ENCODE data around the gene DPH3. TPM values are rescaled to one million over a fixed set of nuclear protein-coding genes. Genes with fewer than 3 reads are reported as not detected.

DPH3 gene
- total and polyA plus RNA-seq, 2 donors (not counting 3 experiments of a cell fraction or from before 2014, with no cell fraction given) = 7.7 to 28.7 TPM

DNA sequence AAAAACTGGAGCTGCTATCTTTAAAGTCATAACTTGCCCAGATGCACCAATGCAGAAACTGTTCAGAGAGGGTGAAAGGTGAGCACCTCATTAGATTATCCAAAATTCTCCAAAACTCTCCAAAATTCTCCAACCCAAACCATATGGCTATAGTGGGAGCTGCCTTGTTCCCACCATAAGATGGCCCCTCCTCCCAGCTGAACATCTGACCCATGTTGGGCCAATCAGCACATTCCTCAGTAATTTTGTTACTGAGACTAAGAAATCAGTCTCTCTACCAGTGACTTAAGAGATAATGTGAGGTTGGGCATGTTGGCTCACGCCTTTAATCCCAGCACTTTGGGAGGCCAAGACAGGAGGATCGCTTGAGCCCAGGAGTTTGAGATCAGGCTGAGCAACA is 32.8 kb downstream of the DPH3 start:
- TF ChIP-seq, protein P1, sequence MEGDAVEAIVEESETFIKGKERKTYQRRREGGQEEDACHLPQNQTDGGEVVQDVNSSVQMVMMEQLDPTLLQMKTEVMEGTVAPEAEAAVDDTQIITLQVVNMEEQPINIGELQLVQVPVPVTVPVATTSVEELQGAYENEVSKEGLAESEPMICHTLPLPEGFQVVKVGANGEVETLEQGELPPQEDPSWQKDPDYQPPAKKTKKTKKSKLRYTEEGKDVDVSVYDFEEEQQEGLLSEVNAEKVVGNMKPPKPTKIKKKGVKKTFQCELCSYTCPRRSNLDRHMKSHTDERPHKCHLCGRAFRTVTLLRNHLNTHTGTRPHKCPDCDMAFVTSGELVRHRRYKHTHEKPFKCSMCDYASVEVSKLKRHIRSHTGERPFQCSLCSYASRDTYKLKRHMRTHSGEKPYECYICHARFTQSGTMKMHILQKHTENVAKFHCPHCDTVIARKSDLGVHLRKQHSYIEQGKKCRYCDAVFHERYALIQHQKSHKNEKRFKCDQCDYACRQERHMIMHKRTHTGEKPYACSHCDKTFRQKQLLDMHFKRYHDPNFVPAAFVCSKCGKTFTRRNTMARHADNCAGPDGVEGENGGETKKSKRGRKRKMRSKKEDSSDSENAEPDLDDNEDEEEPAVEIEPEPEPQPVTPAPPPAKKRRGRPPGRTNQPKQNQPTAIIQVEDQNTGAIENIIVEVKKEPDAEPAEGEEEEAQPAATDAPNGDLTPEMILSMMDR (IDR thresholded peaks at IDR 0.05; ENCODE audit: extremely low read depth in 1 of 2, insufficient read depth in 1 of 2, low read depth in 1 of 2, low read length in 2 of 2) = no peak
- no peak for TF ChIP-seq POLR2AphosphoS5 (IDR thresholded peaks at IDR 0.05; ENCODE audit: insufficient read depth, low read depth, low read length)
- TF ChIP-seq, protein P2, sequence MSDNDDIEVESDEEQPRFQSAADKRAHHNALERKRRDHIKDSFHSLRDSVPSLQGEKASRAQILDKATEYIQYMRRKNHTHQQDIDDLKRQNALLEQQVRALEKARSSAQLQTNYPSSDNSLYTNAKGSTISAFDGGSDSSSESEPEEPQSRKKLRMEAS (IDR thresholded peaks at IDR 0.05; ENCODE audit: insufficient read depth, insufficient read length) = no peak
- TF ChIP-seq FOS (IDR thresholded peaks at IDR 0.05; ENCODE audit: borderline replicate concordance, insufficient read depth, low read length) = no peak
- no peak for TF ChIP-seq JUN (IDR thresholded peaks at IDR 0.05; ENCODE audit: borderline replicate concordance, insufficient read depth, insufficient read length, low read depth)
- no peak for TF ChIP-seq GATA2 (IDR thresholded peaks at IDR 0.05; ENCODE audit: insufficient read depth, insufficient read length, low read depth, low read length)
- no peak for TF ChIP-seq MYC (IDR thresholded peaks at IDR 0.05; ENCODE audit: low read depth, low read length)
- TF ChIP-seq EZH2 (IDR thresholded peaks at IDR 0.05; ENCODE audit: borderline replicate concordance, low read depth, low read length, severe bottlenecking) = no peak
- no peak for TF ChIP-seq POLR2A (IDR thresholded peaks at IDR 0.05; ENCODE audit: low read depth, low read length)
- Histone ChIP-seq H4K20me1 (replicated peaks; ENCODE audit: control insufficient read depth, extremely low read depth, insufficient read depth, low read length) (no peaks in the 10 kb centered on the region), H3K4me2 (ENCODE audit: insufficient read depth, low read length) (no peak overlapping the region), H3K27ac (ENCODE audit: insufficient read depth, low read depth, low read length) (no peak overlapping the region), H3K4me3 (replicated peaks in 1 of 3; ENCODE audit: insufficient read depth in 1 of 3, low read depth in 1 of 3, low read length in 3 of 3) (no peak overlapping the region), H3K9me1 (replicated peaks; ENCODE audit: control insufficient read depth, extremely low read depth, insufficient read depth, low read length) (no peaks in the 10 kb centered on the region), H3K9ac (replicated peaks; ENCODE audit: extremely low read depth, insufficient read depth, low read length) (no peak overlapping the region), H3K9me3 (replicated peaks; ENCODE audit: control insufficient read depth, insufficient read depth, low read length) (no peaks in the 10 kb centered on the region), H3K36me3 (ENCODE audit: control insufficient read depth in 2 of 2, extremely low read depth in 1 of 2, insufficient read depth in 2 of 2, low read length in 2 of 2) (no peaks in the 10 kb centered on the region), H3K79me2 (ENCODE audit: control insufficient read depth, insufficient read depth, low read length) (no peaks in the 10 kb centered on the region), H3K4me1 (ENCODE audit: control insufficient read depth, extremely low read depth, insufficient read depth, low read length) (no peaks in the 10 kb centered on the region), H3K27me3 (ENCODE audit: control insufficient read depth in 2 of 2, insufficient read depth in 2 of 2, low read length in 2 of 2) (peaks cover 0 to 2% of the 10 kb centered on the region in 2 experiments), H2AFZ (ENCODE audit: low read depth, low read length) (no peak overlapping the region)
- no peak for DNase-seq (ENCODE audit: low read depth, low spot score)
- FAIRE-seq = no peak
- dilution Hi-C loops (cut with MboI; ENCODE audit: extremely low pct_ligation_motif_present, low sequenced_read_pairs) = no loop called here
- intact Hi-C loops (cut with micrococcal nuclease) = no loop called here
- POLR2A ChIA-PET = no interaction called here
- BruUV-seq (replicated peaks) = no TSS peak
- CTCF ChIA-PET = no interaction called here
